ENCODE data around the gene PTPRT.
"Not testable (repeated sequence)": the region's sequence is repeated elsewhere in the genome, so short reads cannot be mapped to it uniquely, and the experiment has no call there.

The PTPRT gene

GRCh38 chr20:42920776-42921175 lies 268.9 kb downstream of the PTPRT start:
- in situ Hi-C loops (cut with HindIII; ENCODE audit: low sequenced_read_pairs) = no loop called here

DNA sequence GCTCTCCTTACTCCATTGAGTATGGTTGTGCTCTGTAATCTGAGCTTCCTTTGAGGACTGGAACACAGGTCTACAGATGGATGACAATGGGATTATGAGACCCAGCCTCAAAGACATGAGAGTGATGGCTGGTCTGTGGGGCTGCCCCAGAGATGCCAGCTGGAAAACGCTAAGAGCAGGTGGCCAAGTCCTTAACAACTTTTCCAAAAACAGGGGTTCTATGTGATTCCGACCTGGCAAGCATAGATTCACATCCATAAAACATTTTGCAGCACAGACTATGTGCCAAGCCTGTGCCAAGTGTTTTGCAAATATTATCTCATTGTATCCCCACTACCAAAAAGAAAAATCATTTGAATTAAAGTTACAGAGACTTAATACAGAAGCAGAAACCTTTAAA lies 270.4 kb downstream of the PTPRT start:
- in situ Hi-C loops (cut with HindIII; ENCODE audit: low sequenced_read_pairs) = no loop called here

GRCh38 chr20:42915081-42915480 lies 274.6 kb downstream of the PTPRT start:
- in situ Hi-C loops (cut with HindIII; ENCODE audit: low sequenced_read_pairs) = no loop called here

GRCh38 chr20:42914302-42914701 lies 275.4 kb downstream of the PTPRT start:
- in situ Hi-C loops (cut with HindIII; ENCODE audit: low sequenced_read_pairs) = no loop called here

DNA sequence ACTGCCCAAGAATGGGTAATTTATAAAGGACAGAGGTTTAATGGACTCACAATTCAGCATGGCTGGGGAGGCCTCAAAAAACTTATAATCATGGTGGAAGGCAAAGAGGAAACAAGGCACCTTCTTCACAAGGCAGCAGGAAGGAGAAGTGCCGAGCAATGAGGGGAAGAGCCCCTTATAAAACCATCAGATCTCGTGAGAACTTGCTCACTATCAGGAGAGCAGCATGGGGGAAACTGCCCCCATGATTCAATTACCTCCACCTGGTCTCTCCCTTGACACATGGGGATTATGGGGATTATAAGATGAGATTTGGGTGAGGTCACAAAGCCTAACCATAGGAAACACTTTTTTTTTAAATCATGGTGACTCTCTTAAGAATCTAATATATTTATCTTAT lies 278.9 kb downstream of the PTPRT start:
- in situ Hi-C loops (cut with HindIII; ENCODE audit: low sequenced_read_pairs) = not testable (repeated sequence)

DNA sequence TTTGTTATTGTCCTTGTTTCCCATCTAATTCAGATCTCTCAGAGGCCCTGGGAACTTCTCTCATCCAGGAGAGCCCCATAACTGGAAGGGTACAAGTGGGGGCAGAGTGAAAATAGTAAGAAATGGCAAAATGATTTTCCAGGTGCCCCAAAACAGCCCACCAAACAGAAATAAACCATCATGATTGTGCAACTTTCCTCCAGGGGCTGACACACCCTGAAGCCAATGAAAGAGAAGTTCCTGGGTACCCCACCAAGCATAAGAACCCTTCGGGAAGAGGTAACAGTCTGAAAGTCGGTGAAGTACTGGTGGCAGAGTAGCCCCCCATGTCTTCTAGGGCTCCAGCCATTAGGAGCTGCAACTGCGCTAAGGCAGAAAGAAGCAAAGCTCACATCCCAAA lies 282.0 kb downstream of the PTPRT start:
- in situ Hi-C loops (cut with HindIII; ENCODE audit: low sequenced_read_pairs) = no loop called here

DNA sequence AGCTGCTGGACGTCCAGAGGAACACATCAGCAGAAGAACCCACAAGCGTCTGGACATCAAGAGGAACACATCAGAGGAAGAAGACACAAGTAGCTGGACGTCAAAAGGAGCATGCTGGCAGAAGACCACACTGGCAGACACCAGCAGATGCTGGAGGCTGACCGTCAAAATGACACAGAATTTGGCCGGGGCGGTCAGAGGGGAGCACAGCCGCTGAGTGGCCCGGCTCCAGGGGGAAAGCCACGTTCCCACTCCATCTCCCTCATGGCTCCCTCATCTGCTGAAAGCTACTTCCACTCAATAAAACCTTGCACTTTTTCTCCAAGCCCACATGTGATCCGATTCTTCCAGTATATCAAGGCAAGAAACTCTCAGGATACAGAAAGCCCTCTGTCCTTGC lies 283.6 kb downstream of the PTPRT start:
- in situ Hi-C loops (cut with HindIII; ENCODE audit: low sequenced_read_pairs) = no loop called here

- in situ Hi-C loops (cut with HindIII; ENCODE audit: low sequenced_read_pairs) = no loop called here
These were observed 287.2 kb downstream of the PTPRT start for GRCh38 chr20:42902509-42902908.

DNA sequence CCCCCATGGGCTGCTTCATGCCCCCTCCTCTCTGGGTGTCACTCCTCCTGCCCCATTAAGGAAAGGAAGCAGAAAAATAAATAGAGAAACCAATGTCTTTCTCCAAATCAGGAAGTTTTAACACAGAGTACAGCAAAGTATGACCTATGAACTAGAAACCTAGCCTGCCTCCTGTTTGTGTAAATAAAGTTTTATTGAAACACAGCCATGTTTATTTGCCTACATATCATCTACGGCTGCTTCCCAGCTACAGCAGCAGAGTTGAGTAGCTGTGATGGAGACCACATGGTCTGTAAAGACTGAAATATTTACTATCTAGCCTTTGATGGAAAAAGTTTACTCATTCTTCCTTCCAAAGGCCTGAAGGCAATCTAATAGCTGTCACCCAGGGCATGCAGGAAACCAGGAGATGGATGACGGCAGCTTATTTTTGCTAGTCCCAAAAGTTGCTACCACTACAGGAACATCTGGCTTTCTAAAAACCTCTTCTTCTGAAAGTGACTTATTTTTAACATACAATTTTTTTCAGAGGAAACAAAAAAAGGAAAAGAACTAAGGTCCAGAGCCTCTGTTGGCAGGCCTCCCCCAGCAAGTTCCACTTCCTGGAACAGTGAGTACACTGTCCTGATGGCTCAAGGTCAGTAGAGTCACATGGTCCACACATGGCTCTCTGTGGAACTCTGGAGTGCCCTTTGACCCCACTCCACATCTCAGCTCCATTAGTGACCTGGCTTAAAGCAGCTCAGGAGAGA lies 287.8 kb downstream of the PTPRT start:
- in situ Hi-C loops (cut with HindIII; ENCODE audit: low sequenced_read_pairs) = no loop called here

GRCh38 chr20:42900764-42901163 lies 288.9 kb downstream of the PTPRT start:
- in situ Hi-C loops (cut with HindIII; ENCODE audit: low sequenced_read_pairs) = not testable (repeated sequence)

DNA sequence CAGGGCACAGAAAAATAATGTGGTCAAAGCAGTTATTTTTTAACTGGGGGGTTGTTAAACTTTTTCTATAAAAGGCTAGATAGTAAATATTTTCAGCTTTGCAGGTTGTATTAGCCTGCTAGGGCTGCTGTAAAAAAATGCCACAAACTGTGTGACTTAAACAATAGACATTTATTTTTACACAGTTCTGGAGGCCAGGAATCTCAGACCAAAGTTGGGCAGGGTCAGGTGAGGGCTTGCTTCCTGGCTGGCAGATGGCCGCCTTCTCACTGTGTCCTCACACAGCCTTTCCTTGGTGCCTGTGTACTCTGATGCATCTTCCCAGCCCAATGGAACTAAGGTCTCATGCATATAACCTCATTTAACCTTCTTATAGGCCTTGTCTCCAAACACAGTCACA lies 294.7 kb downstream of the PTPRT start:
- in situ Hi-C loops (cut with HindIII; ENCODE audit: low sequenced_read_pairs) = no loop called here

DNA sequence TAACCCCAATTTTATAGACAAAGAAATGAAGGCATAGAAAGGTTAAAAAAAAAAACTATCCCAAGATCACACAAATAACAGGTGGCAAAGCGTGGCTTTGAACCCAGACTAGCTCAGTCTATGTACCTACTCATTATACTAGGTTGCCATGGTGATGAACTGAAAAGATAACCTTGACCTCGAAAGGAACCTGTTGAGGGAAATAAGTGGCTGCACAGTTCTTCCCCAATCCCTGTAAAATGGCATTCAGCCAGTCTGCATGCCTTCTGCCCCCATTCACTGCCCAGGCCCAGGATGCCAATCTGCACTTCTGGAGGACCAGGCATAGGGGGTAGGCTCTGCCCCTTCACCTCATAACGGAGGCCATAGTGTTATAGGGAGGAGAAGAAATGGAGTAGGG lies 295.2 kb downstream of the PTPRT start:
- in situ Hi-C loops (cut with HindIII; ENCODE audit: low sequenced_read_pairs) = no loop called here

- in situ Hi-C loops (cut with HindIII; ENCODE audit: low sequenced_read_pairs) = no loop called here
These were observed 300.2 kb downstream of the PTPRT start for GRCh38 chr20:42889517-42889916.

GRCh38 chr20:42887281-42887680 lies 302.4 kb downstream of the PTPRT start:
- in situ Hi-C loops (cut with HindIII; ENCODE audit: low sequenced_read_pairs) = no loop called here

GRCh38 chr20:42886801-42887200 lies 302.9 kb downstream of the PTPRT start:
- in situ Hi-C loops (cut with HindIII; ENCODE audit: low sequenced_read_pairs) = no loop called here

DNA sequence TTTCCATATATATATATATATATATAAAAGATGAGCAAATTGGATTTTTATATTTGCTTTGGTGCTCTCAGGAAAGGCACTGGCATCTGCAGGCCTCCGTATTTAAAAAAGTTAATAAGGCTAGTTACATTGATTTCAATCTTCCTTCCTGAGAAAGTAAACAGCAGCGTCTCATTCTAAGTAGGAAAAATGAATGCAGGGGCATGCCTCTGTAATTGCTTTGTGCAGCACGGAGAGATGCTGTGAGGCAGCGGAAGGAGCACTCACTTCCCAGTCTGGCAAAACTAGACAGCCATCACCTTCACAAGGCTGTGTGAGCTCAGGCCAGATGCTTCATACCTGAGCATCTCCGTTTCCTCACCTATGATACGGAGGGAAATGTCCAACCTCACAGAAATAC lies 303.7 kb downstream of the PTPRT start:
- in situ Hi-C loops (cut with HindIII; ENCODE audit: low sequenced_read_pairs) = no loop called here

- in situ Hi-C loops (cut with HindIII; ENCODE audit: low sequenced_read_pairs) = no loop called here
These were observed 314.1 kb downstream of the PTPRT start for GRCh38 chr20:42875581-42875980.

DNA sequence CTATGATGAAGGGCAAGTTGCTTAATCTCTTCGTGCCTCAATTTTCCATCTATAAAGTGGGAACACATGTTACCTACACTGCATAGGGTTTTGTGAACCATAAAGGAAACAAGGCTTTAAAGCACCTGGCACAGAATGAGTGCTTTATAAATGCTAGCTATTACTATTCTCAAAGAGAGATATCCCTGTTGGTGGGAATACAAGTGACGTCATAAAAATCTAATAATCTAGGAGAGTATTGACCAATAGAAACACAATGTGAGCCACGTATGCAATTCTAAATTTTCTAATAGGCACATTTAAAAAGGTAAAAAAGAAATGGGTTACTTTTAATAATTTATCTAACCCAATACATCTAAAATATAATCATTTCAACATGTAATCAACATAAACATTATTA lies 316.4 kb downstream of the PTPRT start:
- in situ Hi-C loops (cut with HindIII; ENCODE audit: low sequenced_read_pairs) = no loop called here

DNA sequence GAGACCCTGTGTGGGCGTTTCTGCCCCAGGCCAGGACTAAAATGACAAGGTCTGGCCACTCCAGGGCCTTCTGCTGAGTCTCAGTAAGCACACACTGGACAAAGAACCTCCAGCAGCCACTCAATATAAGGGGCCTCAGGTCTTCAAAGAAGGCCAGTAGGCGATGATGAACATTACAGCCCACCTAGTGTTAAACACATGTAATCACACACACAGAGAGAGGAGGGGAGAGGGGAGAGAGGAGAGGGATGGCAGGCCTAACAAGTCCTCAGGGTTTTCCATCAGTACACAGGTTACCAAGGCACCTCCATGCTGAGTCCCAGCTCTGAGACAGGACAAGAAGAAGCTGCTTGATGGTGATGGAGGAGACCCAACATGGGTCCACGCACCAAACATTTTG lies 325.6 kb downstream of the PTPRT start:
- in situ Hi-C loops (cut with HindIII; ENCODE audit: low sequenced_read_pairs) = no loop called here

- in situ Hi-C loops (cut with HindIII; ENCODE audit: low sequenced_read_pairs) = no loop called here
These were observed 327.3 kb downstream of the PTPRT start for GRCh38 chr20:42862446-42862845.

- in situ Hi-C loops (cut with HindIII; ENCODE audit: low sequenced_read_pairs) = no loop called here
These were observed 332.3 kb downstream of the PTPRT start for GRCh38 chr20:42857446-42857845.

- in situ Hi-C loops (cut with HindIII; ENCODE audit: low sequenced_read_pairs) = no loop called here
These were observed 333.8 kb downstream of the PTPRT start for GRCh38 chr20:42855896-42856295.

DNA sequence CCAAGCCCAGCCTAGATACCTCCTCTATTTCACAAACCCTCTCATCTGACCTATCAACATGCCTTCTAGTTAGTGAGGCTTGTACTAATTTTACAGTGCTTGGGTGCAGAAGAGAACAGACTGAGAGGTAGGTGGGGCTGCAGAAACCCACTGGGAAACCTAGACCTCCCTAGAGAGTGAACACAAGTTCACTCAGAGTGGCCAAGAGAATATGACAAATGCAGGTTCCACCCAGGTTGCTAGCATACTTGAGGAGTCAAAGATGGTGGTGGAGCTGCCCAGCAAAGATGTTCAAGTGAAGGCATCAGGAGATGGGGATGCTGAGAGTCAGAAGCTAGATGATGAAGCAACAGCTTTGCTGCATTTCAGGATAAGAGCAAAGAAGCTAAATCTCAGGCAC lies 337.0 kb downstream of the PTPRT start:
- in situ Hi-C loops (cut with HindIII; ENCODE audit: low sequenced_read_pairs) = no loop called here

Measured in DLD1 (cell line).